GM18508 (cell line): ENCODE measurements around the gene DBNDD2.

ENCODE experiments used
- ATAC-seq: cut with Tn5 transposase; IDR thresholded peaks from one replicate; pipeline ENCODE4 v1.9.1; 2021; ENCODE audit warnings: moderate number of reproducible peaks; ENCODE audit not compliant: insufficient read depth, unreplicated experiment

Gene DBNDD2

GRCh38 chr20:45377269-45377668 is 30.8 kb upstream of the DBNDD2 start:
- ATAC-seq = no peak

GRCh38 chr20:45378191-45378590 is 29.9 kb upstream of the DBNDD2 start, which contains the start of gene TP53TG5:
Gene TP53TG5 (minus strand): TSS chr20:45378325. CDS start chr20:45378236, 89 bp downstream.
- ATAC-seq = no peak

- no peak for ATAC-seq
These were observed 20.8 kb upstream of the DBNDD2 start for GRCh38 chr20:45387274-45387673.

DNA sequence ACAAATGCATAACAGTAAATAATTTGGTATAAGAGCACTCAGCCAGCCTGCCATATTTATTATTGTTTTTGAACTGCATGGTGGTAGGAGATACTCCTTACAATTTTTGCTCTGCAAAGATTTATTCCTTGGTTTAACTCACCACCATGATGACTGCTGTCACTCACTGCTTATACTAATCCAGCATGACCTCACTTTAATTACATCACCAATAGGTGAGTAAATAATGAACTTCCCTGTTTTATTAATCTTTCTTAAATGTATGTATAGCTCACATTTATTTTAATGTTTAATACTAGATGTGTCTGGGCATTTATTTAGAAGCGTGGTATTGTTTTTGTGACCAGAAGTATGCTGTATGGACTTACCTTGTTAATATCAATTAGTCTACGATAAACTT is 17.2 kb upstream of the DBNDD2 start:
- ATAC-seq = no peak

DNA sequence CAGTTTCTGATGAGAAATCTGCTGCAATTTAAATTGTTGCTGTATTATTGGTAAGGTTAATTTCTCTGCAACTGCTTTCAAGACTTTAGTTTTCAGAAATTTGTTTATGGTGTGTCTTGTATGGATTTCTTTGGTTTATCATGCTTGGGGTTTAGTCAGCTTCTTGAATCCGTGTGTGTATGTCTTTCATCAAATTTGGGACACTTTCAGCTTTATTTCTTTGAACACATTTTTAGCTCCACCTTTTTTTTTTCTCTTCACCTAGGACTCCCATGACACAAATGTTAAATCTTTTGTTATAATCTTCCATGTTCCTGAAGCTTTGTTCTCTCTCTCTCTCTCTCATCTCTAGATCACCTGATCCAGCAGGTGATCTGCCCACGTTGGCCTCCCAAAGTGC is 16.5 kb upstream of the DBNDD2 start:
- no peak for ATAC-seq

DNA sequence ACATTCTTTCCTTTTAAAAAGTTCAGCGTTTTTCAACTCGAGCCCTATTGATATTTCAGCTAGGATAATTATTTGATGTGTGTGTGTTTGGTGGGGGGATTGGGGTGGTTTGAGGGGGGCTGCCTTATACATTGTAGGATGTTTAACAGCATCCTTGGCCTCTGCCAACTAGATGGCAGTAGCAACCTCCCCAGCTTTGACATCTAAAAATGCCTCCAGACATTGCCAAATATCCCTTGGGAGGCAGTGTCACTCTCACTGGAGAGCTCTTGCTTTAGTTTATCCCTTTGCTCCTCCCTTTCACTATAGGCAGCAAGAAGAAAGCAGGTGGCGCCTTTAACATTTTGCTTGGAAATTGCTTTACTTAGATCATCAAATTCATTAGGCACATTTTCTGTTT is 15.4 kb upstream of the DBNDD2 start:
- ATAC-seq = no peak

- no peak for ATAC-seq
These were observed 13.6 kb upstream of the DBNDD2 start for GRCh38 chr20:45394221-45395113.

GRCh38 chr20:45395114-45395415 is 13.0 kb upstream of the DBNDD2 start:
- ATAC-seq = no peak

DNA sequence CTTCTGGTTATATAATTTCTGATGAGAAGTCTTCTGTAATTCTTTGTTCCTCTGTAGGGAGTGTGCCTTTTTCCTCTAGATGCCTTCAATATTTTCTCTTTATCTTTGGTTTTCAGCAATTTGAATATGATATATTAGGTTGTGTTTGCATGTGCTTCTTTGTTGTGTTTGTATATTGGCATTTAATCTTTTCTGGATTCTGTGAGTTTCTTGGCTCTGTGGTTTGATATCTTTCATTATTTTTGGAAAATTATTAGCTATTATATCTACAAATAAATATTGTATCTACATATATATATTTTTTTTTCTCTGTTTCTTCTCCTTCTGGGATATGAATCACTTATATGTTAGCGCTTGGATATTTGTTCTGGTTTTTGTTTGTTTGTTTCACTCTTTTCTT is 9.1 kb upstream of the DBNDD2 start:
- ATAC-seq = no peak

- no peak for ATAC-seq
These were observed 7.6 kb upstream of the DBNDD2 start for GRCh38 chr20:45400346-45401031.

GRCh38 chr20:45402946-45403345 is 5.1 kb upstream of the DBNDD2 start:
- no peak for ATAC-seq

DNA sequence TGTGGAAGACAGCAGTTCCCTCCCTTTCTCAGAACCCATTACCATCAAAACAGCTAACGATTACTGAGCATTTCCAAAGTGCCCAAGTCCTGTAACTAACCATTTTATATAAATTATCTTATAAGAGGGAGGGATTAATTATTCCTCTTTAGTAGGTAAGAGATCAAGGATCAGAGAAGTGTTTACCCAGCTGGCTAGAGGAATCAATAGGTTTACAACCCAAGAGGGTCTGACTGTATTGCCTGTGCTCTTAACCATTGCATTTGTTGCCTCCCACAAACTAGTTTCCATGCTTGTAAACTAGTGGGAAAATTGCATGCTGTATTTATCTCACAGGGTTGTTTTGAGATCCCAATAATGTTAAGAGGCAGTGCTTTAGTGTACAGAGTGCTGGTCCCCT is 3.7 kb upstream of the DBNDD2 start:
- no peak for ATAC-seq

DNA sequence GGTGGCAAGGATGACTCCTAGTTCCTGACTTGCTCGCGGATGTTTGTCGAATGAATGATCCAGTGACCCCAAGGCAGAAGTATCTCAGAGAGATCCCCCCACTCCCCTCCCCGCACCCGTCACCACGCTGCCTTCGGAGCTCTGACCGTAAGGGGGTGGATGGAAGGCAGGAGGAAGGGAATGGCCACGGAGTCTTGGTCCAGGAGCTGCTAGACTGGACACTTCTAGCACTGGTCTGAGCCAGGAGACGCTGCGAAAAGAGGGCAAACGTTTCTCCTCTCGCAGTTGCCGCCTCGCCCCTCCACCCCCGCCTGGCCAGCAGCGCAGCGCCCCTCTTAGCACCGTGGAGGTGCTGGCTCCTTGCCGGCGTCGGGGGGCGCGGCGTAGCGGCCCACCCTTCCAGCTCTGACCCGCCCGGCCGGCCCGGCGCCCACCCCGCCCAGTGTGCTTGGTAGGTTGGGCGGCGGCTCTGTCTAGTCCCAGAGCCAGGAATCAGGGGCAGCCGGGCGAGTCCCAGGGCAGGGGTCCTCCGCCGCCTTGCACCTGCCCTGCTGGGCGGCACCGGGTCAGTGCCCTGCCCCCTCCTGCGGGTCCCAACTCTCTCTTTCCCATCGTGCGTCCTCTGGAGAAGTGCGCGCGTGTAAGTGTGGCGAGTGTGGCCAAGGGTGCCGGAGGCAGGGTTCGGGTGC is 2.4 kb upstream of the DBNDD2 start:
- ATAC-seq = no peak

GRCh38 chr20:45406260-45407066 is 1.6 kb upstream of the DBNDD2 start:
- no peak for ATAC-seq

GRCh38 chr20:45407067-45407745 is 883 bp upstream of the DBNDD2 start:
- ATAC-seq = no peak

DNA sequence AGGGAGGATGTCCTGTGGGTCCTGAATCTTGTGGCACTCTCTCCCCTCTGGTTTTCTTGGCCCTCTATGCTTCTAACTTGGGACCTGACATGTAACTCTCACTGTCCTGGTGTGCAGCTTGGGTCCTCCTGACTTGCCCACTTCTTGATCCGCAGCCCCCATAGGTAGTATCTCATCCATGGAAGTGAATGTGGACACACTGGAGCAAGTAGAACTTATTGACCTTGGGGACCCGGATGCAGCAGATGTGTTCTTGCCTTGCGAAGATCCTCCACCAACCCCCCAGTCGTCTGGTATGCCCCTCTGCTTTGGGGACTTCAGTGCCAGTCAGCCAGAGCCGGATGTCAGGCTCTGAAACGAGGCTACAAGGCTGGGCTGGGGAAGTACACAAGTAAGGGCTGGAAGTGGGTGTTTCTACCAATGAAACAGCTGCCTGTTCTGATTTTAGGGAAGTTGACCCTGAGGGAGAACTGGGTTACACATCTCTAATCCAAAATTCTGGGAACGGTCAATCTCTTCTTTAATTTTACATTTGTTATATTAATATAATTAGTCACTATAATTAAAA is 641 bp downstream of the DBNDD2 start:
- ATAC-seq = no peak

DNA sequence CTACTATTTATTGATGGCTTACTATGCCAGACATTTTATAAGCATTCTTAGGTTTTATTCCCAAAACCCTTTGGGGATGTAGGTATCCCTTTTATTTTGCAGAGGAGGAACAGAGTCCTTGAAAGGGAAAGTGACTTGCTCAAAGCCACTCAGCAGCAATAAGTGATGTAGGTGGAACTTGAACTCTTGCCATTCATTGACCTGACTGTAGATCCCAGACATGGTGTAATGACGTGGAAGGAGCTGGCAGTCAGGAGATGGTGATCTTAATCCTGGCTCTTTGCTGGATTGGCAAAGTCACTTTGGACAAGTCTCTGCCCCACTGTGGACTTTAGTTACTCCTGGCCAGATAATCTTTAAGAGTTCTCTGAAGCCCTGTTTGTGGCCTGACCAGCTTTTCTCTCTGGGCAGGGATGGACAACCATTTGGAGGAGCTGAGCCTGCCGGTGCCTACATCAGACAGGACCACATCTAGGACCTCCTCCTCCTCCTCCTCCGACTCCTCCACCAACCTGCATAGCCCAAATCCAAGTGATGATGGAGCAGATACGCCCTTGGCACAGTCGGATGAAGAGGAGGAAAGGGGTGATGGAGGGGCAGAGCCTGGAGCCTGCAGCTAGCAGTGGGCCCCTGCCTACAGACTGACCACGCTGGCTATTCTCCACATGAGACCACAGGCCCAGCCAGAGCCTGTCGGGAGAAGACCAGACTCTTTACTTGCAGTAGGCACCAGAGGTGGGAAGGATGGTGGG is 1.6 kb downstream of the DBNDD2 start:
- no peak for ATAC-seq

- ATAC-seq = no peak
These were observed 2.8 kb downstream of the DBNDD2 start for GRCh38 chr20:45410887-45411286.

DNA sequence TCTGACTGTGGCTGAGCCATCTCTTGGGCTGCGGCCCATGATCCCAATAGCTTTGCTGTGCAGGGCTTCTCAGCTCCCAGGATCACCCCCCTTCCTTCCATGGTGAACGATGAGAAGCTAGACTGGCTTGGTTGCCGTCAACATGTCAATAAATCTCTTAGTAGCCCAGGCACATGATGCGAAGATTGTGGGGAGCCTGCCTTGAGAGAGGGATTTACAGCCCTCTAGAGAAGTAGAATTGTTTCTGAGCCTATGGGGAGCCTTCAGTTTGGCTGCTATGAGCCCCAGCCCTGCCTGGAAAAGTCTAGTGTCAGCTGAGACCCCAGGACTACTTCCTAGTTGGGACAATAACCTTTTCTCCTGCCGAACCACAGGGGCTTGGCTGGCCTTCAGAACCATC is 4.6 kb downstream of the DBNDD2 start:
- ATAC-seq = no peak
